Stimulated activated CD8-positive, alpha-beta memory T cell treated with anti-CD3 and anti-CD28 coated beads, Interleukin-7, amount 100 ng/mL, for 4 hours (primary cell): ENCODE measurements around the gene SORCS2.

Experiments
- DNase-seq, 2 donors: peaks; one replicate each; pipeline ENCODE4 v3.0.0-alpha.2; 2020; ENCODE audit warnings: low read depth in 2 of 2

The SORCS2 gene

DNA sequence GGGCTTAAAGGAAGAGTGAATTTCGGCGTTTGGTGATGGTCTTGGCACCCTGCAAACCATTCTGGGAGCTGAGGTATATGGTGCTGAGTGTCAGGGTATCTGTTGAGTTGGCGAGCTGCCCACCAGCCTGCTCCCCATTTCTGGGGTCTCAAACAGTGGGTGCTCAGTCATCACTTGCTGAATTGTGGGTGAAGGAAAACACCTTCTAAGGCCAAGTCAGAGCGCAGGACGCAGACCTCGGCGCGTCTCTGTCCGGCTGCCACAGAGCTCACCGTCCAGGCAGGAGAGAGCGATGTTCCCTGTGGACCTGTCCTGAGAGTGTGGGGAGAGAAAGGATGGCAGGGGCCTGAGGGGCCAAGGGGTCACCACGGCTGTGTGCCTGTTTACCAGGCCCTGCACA, 111.2 kb downstream of the SORCS2 start:
- DNase-seq, result no peak

DNA sequence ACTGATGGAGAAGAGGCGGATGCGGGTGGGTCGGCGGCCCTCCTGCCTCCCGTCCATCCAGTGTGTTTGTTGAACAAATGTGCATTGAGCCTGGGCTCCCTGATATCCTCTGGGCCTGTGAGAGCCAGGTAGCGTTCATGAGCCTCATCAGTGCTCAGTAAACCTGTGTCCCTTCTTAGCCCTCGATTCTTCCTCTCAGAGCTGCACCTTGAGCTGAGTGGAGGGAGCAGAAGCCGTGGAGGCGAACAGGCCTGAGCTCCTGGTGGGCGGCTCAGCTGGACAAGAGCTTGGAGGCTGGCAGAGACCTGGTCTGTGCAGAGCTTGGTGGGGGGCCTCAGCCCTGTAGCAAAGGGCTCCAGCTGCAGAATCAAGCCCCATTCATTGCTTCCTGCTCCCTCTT, 112.1 kb downstream of the SORCS2 start:
- DNase-seq, result no peak

DNA sequence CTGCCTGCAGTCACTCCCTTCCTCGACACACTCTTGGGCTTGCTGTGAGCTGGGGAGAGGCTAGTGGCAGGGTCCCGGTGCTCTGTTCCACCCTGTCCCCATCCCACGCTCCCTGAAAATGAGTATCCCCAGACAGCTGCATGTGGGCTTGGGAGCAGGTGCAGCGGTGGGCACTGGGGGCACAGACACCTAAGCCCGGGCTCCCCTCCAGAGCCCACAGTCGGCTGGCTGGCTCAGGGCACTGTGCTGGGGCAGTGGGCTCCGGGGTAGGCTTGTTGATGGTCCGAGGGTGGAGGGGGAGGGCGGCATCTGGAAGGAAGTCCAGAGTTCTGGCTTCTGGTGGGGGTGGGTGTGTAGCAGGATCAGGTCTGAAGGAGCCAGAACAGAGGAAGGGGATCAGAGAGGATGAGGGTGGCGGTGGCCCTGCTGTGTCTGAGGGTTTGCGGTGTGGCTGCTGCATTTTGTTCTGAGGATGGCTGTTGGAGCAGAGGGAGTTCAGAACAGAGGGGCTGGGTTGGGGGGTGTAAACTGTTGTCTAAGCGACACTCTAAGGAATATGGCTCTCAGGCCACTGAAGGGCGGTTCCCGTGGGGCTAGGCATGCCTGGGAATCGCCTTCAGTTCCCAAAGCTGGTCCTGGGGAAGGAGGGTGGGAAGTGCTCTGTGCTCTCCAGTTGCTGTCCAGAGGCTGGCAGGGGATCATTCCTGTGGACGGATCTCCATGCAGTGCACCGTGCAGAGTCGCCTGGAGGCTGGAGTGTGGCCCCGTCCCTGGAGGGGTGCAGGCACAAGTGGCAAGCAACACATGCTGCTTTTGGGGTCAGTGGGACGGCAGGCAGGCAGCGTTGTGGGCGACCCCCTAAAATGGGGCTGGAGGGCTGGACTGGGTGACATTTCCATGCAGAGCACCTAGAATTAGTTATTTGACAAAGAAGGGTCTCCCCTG, 114.0 kb downstream of the SORCS2 start:
- DNase-seq, result no peak

DNA sequence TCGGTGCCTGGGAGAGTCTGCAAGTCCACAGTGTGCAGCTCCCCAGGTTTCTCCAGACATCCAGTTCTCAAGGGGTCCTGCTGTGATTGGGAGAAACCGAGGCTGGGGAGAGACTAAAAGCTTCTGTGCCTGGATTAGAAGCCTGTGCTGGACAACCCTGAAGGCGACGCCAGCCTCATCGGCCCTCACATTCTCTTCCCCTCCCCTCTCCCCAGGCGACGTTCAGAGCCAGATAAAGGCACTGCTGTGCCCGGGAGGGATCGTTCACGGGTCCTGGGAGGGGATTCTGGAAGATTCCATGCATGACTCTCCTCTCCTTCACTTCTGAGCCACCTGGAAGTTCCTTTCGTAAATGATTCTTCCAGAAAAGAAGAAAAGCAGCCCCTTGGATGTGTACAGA, 114.6 kb downstream of the SORCS2 start:
- DNase-seq, result no peak

DNA sequence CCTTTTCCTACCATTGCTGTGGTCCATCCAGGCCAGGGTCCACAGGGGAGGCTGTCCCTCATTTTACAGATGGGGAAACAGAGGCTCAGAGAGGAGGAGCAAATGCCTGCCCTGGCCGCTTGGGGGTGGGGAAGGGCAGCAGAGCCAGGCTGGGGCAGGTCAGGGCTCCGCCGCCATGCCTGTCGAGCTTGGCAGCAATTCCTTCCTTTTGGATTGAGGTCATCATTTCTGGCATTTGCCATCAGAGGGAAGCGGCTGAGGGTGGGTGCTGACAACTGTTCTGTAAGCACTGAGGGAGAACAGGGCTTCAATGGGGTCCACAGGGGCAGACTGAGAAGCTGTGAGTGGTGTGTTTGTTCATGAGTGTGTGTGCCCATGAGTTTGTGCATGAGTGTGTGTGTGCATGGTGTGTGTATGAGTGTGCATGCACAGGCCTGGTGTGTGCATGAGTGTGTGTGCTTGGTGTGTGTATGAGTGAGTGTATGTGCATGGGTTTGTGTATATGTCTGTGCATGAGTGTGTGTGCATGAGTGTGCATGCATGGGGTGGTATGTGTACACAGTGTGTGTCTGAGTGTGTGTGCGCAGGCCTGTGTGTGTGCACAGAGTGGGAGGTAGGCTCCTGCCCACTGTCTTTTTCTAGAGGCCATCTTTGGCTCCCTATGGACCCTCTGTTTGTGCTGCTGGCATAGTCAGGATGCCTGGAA, 115.2 kb downstream of the SORCS2 start:
- no peak for DNase-seq

DNA sequence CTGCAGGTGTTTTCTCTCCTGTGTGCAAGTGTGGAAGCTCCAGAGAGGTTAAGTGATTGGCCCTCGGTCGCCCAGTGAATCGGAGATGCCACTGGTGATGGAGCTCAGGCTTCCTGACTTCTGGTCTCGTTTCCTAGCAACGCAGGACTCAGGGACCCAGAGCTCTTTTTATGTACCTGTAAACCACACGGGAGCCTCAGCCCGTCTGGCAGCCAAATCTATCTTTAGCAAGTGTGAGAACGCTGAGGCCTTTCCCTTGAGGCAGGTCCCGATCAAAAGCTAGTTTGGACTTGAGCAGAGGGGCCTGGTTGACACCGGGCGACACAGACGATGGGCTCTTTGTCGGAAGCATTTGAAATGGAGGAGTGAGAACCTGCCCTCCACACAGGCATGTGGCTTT, 116.8 kb downstream of the SORCS2 start:
- DNase-seq, result no peak

DNA sequence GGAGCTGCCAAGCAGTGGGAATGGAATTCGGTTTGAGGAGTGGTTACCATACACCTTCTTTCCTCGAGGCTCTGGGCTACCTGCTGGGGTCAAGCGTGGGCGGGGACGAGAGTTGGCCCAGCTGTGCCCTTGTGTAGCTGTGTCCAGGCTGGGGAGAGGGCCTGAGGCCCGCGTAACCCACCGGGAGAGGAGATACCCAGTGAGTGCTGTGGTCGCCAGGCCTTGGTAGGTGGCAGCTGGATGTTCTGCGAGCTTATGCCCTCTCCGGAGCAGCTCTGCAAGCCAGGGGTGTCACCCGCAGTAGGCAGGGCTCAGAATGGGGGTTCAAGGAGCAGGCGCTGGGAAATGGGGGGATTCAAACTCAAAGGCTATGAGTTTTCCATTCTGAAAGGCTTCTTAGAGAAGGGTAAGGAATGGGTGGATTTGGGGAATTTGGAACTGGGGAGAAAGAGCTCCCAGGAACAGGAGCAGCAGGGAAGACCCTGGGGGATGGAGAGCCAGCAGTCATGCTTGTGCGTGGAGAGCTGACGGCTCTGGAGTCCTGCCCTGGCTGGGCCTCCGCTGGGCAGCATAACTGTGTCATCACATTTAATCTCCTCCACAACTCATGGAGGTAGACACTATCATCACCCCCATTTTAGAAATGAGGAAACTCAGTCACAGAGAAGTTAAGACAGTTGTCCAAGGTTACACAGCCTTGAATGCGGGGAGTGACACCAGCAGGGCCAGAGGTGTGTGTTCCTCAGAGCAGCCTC, 117.5 kb downstream of the SORCS2 start:
- no peak for DNase-seq

DNA sequence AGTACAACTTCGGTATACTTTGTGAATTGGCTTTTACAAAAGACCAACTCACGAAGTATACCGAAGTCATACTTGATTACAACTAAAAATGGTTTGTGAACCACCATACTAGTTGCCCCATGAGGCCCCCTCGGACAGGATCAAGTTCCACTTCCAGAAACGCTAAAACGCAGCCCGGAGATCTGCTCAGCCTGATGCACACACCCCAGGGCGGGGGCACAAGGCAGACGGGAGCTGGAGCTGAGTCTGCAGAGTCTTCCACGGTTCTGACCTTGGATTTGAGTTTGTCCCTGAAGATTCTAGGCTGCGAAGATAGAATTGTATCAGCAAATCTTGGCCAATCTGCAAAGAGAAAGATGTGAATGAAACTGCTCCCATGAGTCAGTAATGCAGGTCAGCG, 118.1 kb downstream of the SORCS2 start:
- no peak for DNase-seq

DNA sequence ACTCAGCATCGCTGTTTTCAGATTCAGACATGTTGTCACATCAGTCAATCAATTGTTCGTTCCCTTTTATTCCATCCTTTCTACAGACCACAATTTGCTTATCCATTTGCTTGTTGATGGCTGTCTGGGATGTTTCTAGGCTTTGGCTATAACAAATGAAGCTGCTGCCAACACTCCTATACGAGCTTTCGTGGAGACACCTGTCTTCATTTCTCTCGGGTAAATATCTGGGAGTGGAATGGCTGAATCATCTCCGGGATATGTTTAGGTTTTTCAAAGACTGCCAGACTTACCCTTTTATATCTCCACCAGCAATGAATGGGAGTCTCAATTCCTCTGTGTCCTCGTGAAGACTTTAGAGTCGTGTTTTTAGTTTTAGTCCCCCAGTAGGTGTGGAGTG, 118.9 kb downstream of the SORCS2 start:
- DNase-seq, result no peak

DNA sequence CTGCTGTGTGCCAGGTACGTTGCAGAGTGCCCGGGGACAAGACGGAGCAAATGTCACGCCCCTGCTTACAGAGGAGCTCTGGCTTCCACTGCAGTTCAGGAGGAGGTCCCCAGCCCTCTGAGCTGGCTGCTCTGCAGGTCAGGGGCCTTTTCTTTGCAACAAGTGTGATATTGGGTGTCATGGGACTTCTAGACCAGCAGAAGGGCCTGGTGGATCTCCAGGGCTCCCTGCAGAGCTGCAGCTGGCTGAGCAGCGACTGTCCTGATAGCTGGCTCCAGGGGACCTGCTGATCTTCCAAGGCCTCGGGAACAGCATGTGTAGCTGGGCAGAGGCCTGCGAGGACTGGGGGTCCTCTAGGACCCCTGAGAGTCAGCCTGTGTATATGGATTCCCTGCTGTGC, 120.4 kb downstream of the SORCS2 start:
- no peak for DNase-seq

DNA sequence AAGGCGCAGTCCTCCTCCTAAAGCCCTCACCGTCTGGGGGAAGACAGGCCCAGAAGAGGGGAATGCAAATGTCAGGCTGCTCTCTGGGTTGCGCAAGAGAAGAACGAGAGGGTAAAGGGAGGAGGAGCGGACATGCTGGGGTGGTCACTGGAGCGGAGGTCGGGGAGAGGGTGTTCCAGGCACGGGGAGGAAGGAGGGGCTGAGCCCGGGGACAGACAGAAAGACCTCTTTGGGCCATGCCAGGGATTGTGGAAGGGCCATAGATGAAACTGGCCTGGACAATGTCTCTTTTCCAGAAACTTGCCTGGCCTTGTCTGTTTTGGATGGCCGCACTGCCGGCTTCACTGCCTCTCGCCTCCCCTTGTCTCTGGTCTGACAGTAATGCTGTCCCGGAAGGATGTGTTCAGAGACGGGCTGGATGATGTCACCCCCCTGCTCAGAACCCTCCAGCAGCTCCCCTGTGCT, 121.0 kb downstream of the SORCS2 start:
- no peak for DNase-seq

DNA sequence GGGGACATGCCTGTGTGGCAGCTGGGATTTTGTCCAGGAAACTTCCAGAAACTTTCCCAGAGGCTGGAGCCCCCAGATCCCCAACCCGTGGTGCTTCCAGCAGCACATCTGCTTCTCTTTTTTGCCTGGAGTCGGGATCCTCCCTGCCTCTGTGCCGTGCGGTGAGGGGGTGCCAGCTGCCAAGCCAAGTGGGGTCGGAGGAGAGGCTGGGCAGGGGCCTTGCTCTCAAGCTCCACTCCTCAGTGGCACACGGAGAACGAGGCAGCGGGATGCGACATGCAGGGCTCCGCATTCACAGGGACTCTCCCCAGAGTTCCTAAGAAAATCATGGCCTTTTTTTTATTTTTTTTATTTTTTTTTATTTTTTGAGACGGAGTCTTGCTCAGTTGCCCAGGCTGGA, 121.7 kb downstream of the SORCS2 start:
- DNase-seq, result no peak

DNA sequence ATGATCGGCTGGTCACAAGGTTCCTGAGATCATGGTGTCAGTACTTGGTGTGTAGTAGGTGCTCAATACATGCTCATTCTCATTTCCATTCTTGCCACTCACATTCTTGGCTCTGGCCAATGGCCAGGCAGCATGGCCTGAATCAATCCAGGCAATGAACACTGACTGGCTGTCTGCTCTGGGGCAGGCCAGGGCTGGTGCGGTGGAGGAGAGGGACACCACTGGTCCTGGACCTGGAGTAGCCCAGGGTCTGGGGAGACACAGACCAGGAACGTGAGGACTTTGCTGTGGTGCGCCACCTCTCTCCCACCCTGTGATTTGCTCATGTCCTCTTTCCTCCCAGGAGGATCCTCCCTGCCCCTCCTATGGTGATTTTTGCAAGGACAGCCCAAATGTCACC, 122.9 kb downstream of the SORCS2 start:
- no peak for DNase-seq

DNA sequence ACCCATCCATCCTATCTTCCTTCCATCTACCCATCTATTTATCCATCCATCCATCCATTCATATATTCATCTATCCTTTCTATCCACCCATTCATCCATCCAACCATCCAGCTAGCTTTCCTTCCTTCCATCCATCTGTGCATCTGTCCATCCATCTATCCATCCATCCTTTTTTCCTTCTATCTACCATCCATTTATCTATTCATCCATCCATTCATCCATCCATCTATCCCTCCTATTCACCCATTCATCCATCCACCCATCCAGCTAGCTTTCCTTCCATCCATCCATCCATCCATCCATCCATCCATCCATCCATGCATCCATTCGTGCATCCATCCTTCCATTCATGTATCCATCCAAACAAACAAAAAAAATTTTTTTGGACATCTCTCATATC, 123.6 kb downstream of the SORCS2 start:
- DNase-seq, result no peak

DNA sequence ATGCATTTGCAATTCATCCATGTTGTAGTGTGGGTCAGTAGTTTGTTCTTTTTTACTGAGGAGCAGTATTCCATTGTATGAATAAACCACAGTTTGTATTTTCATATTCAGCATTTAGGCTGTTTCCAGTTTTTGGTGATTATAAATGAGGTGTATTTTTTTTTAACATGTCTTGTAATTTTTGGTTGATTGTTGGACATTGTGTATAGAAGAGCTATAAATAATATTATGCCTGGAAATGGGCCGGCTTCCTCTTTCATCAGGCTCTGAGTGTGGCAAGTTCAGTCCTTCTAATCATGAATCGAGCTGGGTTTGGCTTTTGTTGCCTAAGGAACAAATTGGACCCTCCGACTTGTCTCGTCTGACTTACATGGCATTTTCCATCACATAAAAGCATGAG, 126.7 kb downstream of the SORCS2 start:
- DNase-seq, result no peak

DNA sequence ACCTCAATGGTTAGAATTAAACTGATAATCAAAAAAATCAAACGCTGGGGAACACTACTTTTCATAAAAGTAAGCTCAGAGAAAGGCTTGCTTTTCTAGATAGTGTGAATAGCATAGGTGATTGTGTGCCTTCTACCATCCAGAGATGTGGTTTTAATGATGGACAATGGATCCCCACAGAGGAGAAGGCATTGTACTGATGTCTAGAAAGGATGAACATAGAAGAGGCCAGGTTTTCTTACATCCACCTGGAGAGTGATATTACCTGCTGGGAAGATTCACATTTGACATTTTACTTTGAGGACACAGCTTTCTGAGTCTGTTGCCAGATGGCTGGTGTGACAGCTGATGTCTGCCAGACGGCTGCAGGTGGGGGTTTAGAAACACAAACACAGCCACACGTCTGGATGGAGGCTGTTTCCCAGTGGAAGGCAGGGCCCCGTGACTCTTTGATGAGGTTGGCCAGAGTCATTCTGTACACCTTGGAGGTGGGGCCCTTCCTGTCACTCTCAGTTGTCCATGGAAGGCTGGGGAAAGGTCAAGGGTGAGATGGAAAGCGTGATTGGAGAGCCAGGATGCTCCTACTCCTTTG, 128.0 kb downstream of the SORCS2 start:
- DNase-seq, result no peak

DNA sequence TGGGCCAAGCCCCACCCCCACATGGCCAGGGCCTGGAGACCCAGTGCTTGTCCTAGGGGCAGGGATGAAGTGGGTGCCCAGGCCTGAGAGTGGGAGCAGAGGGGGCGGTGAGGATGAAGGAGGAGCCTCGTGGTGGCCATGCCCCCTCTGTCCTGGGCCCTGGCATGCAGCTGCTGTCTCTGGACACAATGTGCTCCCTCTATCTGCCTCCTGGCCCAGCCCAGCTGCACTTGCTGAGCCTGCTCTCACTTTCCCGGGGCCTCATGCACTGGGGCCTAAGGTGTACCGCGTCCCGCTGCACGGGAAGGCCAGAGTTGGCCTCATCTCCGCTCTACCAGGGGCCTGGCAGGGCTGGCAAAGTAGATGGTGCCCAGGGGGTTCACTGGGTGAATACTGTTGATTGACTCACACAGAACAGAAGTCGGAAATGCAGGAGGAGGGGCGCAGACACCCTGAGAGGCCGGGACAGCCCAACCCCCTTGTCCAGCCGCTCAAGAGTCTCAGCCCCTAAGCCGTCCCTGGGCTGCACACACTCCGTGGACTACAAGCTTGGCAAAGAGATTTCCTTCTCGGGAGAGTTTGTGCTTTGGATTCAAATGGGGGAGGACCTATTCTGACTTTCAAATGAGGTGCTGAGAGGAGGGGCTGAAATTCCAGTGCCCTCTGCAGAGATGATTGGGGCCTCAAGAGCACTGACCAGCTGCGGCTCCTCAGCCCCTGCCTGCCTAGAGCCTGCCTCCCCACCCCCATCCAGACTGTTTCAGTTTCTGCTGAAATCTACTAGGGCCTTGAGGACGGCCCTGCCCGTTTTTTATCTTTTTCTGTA, 130.0 kb downstream of the SORCS2 start:
- DNase-seq, result no peak

DNA sequence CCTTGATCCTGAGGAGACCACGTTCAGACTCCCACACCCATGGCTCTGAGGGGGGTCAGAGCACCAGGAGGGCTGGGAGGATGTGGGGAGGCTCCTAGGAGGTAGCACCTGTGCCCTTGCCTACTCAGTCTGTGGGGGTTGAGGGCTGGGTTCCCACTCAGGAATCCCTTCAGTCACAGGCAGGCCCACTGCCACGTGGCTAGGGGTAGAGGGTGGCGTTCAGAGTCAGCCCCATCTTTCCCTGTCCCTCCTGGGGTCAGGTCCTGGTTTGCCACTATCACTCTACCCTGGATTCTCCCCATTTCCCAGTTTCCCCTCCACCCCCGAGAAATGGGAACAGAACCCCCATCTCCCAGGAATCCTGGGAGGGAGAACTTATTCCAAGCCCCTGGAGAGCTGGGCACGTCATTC, 131.1 kb downstream of the SORCS2 start:
- DNase-seq, result no peak

DNA sequence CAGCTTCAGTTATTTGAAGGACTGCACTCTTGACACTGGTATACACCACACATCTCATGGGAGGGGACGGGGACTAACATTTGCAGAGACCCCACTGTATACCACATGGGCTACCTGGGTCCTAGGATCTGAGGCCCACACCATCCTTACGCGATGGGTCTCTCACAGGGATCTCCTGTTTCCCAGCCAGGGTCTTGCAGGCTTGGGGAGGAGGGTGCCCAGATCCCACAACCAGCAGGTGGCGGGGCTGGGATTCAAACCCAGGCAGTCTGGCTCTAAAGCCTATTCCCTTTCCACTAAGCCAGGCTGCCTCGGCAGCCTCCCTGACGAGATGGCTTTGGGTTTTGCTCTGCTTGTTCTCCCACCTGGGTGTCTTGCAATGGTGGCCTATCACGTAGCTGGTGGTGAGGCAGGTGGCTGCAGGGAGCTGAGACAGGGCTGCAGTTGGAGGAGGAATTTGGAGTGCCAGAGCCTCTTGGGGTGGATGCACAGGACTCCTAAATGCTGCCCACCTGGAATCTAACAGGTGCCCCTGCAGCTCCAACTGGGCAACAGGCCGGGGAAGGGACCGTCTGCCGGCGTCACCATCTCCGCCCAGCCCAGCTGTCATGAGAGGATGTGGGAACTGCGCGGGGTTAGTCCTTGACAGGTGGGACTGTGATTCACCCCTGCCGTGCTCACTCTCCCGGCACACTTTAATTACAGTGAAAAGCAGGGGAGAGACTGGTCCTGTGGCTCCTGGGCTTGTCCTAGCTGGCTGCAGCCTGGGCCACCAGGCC, 131.7 kb downstream of the SORCS2 start:
- peak in 1 of 2 donors; percentile 13 for DNase-seq

DNA sequence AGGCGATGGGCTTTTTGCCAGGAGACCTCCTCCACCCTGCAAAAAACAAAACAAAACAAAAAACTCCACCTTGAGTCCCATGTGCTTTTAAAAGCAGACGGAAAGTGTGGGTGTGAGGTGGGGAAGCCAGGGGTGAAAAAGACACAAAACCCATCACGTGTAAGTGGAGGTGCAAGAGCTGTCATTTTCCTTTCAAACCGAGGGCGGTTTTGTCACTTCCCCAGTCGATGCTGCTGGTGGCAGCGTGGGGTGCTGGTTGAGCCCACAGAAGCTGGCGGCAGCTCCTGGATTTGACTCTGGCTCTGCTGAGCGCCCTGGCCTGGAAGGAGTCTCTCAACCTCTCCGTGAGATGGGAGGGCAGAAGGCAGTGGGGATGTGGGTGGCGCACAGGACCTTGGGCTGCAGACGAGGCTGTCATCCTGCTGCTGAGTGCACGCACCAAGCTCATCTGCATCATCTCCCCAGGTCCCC, 132.3 kb downstream of the SORCS2 start:
- peak; percentile 14 to 31 for DNase-seq
